Measurements from ENCODE around the gene RNF175.

The RNF175 gene

GRCh38 chr4:153745651-153746050, 14.2 kb downstream of the RNF175 start:
- no peak for DNase-seq (ENCODE audit: low spot score)

GRCh38 chr4:153741541-153741940, 18.3 kb downstream of the RNF175 start:
- DNase-seq (ENCODE audit: low spot score): no peak

GRCh38 chr4:153735906-153736461, 23.8 kb downstream of the RNF175 start:
- DNase-seq (ENCODE audit: low spot score): no peak

- DNase-seq (ENCODE audit: low spot score): no peak
Observed at GRCh38 chr4:153733751-153734448, 25.9 kb downstream of the RNF175 start.

GRCh38 chr4:153731239-153731638, 28.6 kb downstream of the RNF175 start:
- no peak for DNase-seq (ENCODE audit: low spot score)

GRCh38 chr4:153729895-153730294, 29.9 kb downstream of the RNF175 start:
- no peak for DNase-seq (ENCODE audit: low spot score)

- DNase-seq (ENCODE audit: low spot score): peak; percentile 48
Observed at GRCh38 chr4:153728660-153729059, 31.2 kb downstream of the RNF175 start.

- peak; percentile 29 for DNase-seq (ENCODE audit: low spot score)
Observed at GRCh38 chr4:153728151-153728550, 31.7 kb downstream of the RNF175 start.

GRCh38 chr4:153725831-153726154, 34.0 kb downstream of the RNF175 start:
- DNase-seq (ENCODE audit: low spot score): no peak

GRCh38 chr4:153725136-153725830, 34.5 kb downstream of the RNF175 start:
- no peak for DNase-seq (ENCODE audit: low spot score)

GRCh38 chr4:153724606-153725005, 35.2 kb downstream of the RNF175 start:
- no peak for DNase-seq (ENCODE audit: low spot score)

GRCh38 chr4:153722036-153722435, 37.8 kb downstream of the RNF175 start:
- DNase-seq (ENCODE audit: low spot score): no peak

GRCh38 chr4:153713866-153714646, 45.8 kb downstream of the RNF175 start:
- no peak for DNase-seq (ENCODE audit: low spot score)

- DNase-seq (ENCODE audit: low spot score): no peak
Observed at GRCh38 chr4:153710681-153711080, 49.1 kb downstream of the RNF175 start.

GRCh38 chr4:153706519-153706918, 53.3 kb downstream of the RNF175 start:
- DNase-seq (ENCODE audit: low spot score): no peak

- no peak for DNase-seq (ENCODE audit: low spot score)
Observed at GRCh38 chr4:153705743-153706468, 53.9 kb downstream of the RNF175 start.

GRCh38 chr4:153704522-153704921, 55.3 kb downstream of the RNF175 start:
- DNase-seq (ENCODE audit: low spot score): no peak

GRCh38 chr4:153684971-153685371, 74.9 kb downstream of the RNF175 start:
- DNase-seq (ENCODE audit: low spot score): no peak

GRCh38 chr4:153684182-153684970, 75.4 kb downstream of the RNF175 start, which contains the start of gene TLR2:
TSS of gene TLR2 (plus strand) at chr4:153684280. CDS start at chr4:153702908, 18,628 bp downstream.
- DNase-seq (ENCODE audit: low spot score): peak; percentile 81

- DNase-seq (ENCODE audit: low spot score): no peak
Observed at GRCh38 chr4:153683763-153684181, 76.1 kb downstream of the RNF175 start.

GRCh38 chr4:153679486-153679885, 80.3 kb downstream of the RNF175 start:
- DNase-seq (ENCODE audit: low spot score): no peak

Data from germinal center (tissue), 1 donor.